Neural crest cell (in vitro differentiated cells): Measurements from ENCODE around the gene MRPS2. TPM values are rescaled to one million over a fixed set of nuclear protein-coding genes. Genes with fewer than 3 reads are reported as not detected.
"Not testable (repeated sequence)": the region's sequence is repeated elsewhere in the genome, so short reads cannot be mapped to it uniquely, and the experiment has no call there.

Experiments
- DNase-seq: peaks from one replicate; pipeline ENCODE4 v3.0.0; 2021; ENCODE audit warnings: low read depth, mixed read lengths, low spot score
- H3K27ac Mint-ChIP-seq: one replicate; pipeline ENCODE4 v1.8.0; 2021; ENCODE audit warnings: mild to moderate bottlenecking, mixed read lengths; ENCODE audit not compliant: unreplicated experiment
- H3K27me3 Mint-ChIP-seq: 2 replicates; pipeline ENCODE4 v1.8.0; 2021; ENCODE audit warnings: low read depth, mild to moderate bottlenecking, mixed read lengths
- H3K36me3 Mint-ChIP-seq: 2 replicates; pipeline ENCODE4 v1.8.0; 2021; ENCODE audit warnings: low read depth, mild to moderate bottlenecking, mixed read lengths
- H3K4me1 Mint-ChIP-seq: 2 replicates; pipeline ENCODE4 v1.8.0; 2021; ENCODE audit warnings: mixed read lengths
- H3K4me3 Mint-ChIP-seq: one replicate; pipeline ENCODE4 v1.8.0; 2021; ENCODE audit warnings: mild to moderate bottlenecking, mixed read lengths
- H3K9me3 Mint-ChIP-seq: 2 replicates; pipeline ENCODE4 v1.8.0; 2021; ENCODE audit warnings: mixed read lengths
- CTCF ChIP-seq: fragments of 200-600 bp; sonication (generic); conservative IDR thresholded peaks from 2 replicates; pipeline ENCODE4 v1.5.0; 2021; ENCODE audit warnings: antibody characterized with exemption, mild to moderate bottlenecking
- long read RNA-seq: library from polyadenylated mRNA; unstranded; transcript quantifications from one replicate; pipeline ENCODE4 v2.0.0, GENCODE V29; 2020
- total RNA-seq: library from RNA; stranded (reverse); gene quantifications from 2 replicates; pipeline ENCODE4 v1.2.1, GENCODE V29; 2021

The MRPS2 gene
- total RNA-seq: 59.8 and 60.6 TPM in 2 replicates
- long read RNA-seq, transcript MRPS2-201 (4 exons, 1,510 nt): major isoform, 50 of 52 reads
- long read RNA-seq, partial matches to known transcripts: 0 of 52 reads
- long read RNA-seq, other reads (novel, unspliced or antisense): 1 of 52 reads

GRCh38 chr9:135500525-135501260 lies at the start of gene MRPS2:
TSS of gene MRPS2 (plus strand) at chr9:135500682. CDS start at chr9:135500711, 29 bp downstream.
- Mint-ChIP-seq H3K4me3 (peak within 1 kb of the TSS; percentile 90), H3K36me3 (peaks cover 4% of the 10 kb centered on the region), H3K27ac (peak within 1 kb of the TSS; percentile 97), H3K9me3 (no peaks in the 10 kb centered on the region), H3K4me1 (peaks cover 18% of the 10 kb centered on the region), H3K27me3 (no peaks in the 10 kb centered on the region)
- peak; percentile 82 for TF ChIP-seq CTCF
- peak; percentile 94 for DNase-seq

- no peak for DNase-seq
- H3K4me1 Mint-ChIP-seq: no peaks in the 10 kb centered on the region
- H3K9me3 Mint-ChIP-seq: no peaks in the 10 kb centered on the region
- no peaks in the 10 kb centered on the region for H3K36me3 Mint-ChIP-seq
- no peak overlapping the region for H3K4me3 Mint-ChIP-seq
- H3K27me3 Mint-ChIP-seq: no peaks in the 10 kb centered on the region
- no peak overlapping the region for H3K27ac Mint-ChIP-seq
- TF ChIP-seq CTCF: no peak
Measured at GRCh38 chr9:135450956-135451355, 49.5 kb upstream of the MRPS2 start.

GRCh38 chr9:135451909-135452308 lies 48.6 kb upstream of the MRPS2 start:
- not testable (repeated sequence) for H3K9me3 Mint-ChIP-seq, H3K4me1 Mint-ChIP-seq

GRCh38 chr9:135454737-135455136 lies 45.7 kb upstream of the MRPS2 start:
- Mint-ChIP-seq H3K36me3 (no peaks in the 10 kb centered on the region), H3K27ac (no peak overlapping the region), H3K4me1 (peaks cover 6% of the 10 kb centered on the region), H3K27me3 (no peaks in the 10 kb centered on the region), H3K9me3 (no peaks in the 10 kb centered on the region), H3K4me3 (no peak overlapping the region)
- no peak for TF ChIP-seq CTCF
- no peak for DNase-seq

More at GRCh38 chr9:135451909-135452308, 48.6 kb upstream of the MRPS2 start:
- H3K27me3 Mint-ChIP-seq, H3K4me3 Mint-ChIP-seq, H3K27ac Mint-ChIP-seq, H3K36me3 Mint-ChIP-seq, DNase-seq: not testable (repeated sequence)

GRCh38 chr9:135455401-135456030 lies 45.0 kb upstream of the MRPS2 start:
- no peak for DNase-seq
- no peaks in the 10 kb centered on the region for H3K27me3 Mint-ChIP-seq
- no peak overlapping the region for H3K27ac Mint-ChIP-seq
- H3K4me1 Mint-ChIP-seq: peaks cover 6% of the 10 kb centered on the region
- no peaks in the 10 kb centered on the region for H3K36me3 Mint-ChIP-seq
- no peak overlapping the region for H3K4me3 Mint-ChIP-seq
- no peaks in the 10 kb centered on the region for H3K9me3 Mint-ChIP-seq
- no peak for TF ChIP-seq CTCF
